Measurements from ENCODE around the gene MYL12A.

GRCh38 chr18:3211236-3211992 is 36.2 kb upstream of the MYL12A start:
- TF ChIP-seq CTCF (IDR thresholded peaks at IDR 0.05) = no peak
- TF ChIP-seq POLR2A (IDR thresholded peaks at IDR 0.05) = peak in 1 of 2 donors; percentile 2

Data from heart left ventricle (tissue), 13 donors.